ENCODE results near the gene AGBL4.

GRCh38 chr1:49527606-49528305 lies 496.0 kb downstream of the AGBL4 start:
- TF ChIP-seq CTCF (conservative IDR thresholded peaks at IDR 0.05; ENCODE audit: low read depth, low read length), result no peak
- TF ChIP-seq EZH2 (IDR thresholded peaks at IDR 0.05; ENCODE audit: low read length, unreplicated experiment), result no peak
- TF ChIP-seq EZH2phosphoT487 (IDR thresholded peaks at IDR 0.05; ENCODE audit: borderline replicate concordance, low read length), result no peak
